ENCODE results near the gene DNAJB6.

DNA sequence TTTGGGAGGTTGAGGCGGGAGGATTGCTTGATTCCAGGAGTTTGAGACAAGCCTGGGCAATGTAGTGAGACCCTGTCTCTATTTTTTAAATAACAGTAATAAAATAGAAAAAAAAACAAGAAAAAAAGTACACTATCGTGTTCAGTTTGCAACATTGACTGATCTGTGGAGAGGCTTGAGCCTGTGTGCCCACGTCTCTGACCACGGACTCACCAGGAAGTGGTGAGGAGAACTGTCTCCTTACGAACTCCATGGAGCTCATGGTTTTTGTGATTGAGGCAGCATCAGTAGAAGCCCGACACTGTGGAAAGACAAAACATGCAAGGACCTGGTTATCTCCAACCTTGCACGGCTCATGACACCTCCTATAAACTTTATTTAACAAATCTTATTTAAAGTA is 23.9 kb upstream of the DNAJB6 start:
- TF ChIP-seq, protein P1, sequence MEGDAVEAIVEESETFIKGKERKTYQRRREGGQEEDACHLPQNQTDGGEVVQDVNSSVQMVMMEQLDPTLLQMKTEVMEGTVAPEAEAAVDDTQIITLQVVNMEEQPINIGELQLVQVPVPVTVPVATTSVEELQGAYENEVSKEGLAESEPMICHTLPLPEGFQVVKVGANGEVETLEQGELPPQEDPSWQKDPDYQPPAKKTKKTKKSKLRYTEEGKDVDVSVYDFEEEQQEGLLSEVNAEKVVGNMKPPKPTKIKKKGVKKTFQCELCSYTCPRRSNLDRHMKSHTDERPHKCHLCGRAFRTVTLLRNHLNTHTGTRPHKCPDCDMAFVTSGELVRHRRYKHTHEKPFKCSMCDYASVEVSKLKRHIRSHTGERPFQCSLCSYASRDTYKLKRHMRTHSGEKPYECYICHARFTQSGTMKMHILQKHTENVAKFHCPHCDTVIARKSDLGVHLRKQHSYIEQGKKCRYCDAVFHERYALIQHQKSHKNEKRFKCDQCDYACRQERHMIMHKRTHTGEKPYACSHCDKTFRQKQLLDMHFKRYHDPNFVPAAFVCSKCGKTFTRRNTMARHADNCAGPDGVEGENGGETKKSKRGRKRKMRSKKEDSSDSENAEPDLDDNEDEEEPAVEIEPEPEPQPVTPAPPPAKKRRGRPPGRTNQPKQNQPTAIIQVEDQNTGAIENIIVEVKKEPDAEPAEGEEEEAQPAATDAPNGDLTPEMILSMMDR (IDR thresholded peaks at IDR 0.05; ENCODE audit: insufficient read depth, low read length, poor library complexity, severe bottlenecking), result no peak
- no peak for TF ChIP-seq EZH2phosphoT487 (conservative IDR thresholded peaks at IDR 0.05; ENCODE audit: low read length)
